K562 (cell line): ENCODE data around the gene CUTC. TPM values are rescaled to one million over a fixed set of nuclear protein-coding genes. Genes with fewer than 3 reads are reported as not detected.
A peak's percentile ranks its signal among the peaks of the same experiment; 100 is the strongest.

Experiments
- GTF2F1 ChIP-seq: IDR thresholded peaks from 2 replicates; pipeline ENCODE4 v1.6.1; 2011; ENCODE audit warnings: low read depth, low read length, improper control_type of control experiment
- HNRNPLL ChIP-seq: fragments of 200-400 bp; formaldehyde crosslinking; IDR thresholded peaks from 2 replicates; pipeline ENCODE4 v1.6.1; 2017; ENCODE audit warnings: low read length, low read depth, mild to moderate bottlenecking; ENCODE audit not compliant: poor library complexity, severe bottlenecking
- KLF6 ChIP-seq: fragments of 250-450 bp; sonication (Bioruptor Pico); IDR thresholded peaks from 2 replicates; pipeline ENCODE4 v1.4.0; 2020; ENCODE audit warnings: mild to moderate bottlenecking, moderate library complexity, borderline replicate concordance
- MEIS2 ChIP-seq: fragments of 450-650 bp; IDR thresholded peaks from 2 replicates; pipeline ENCODE4 v1.6.1; 2014; ENCODE audit warnings: mild to moderate bottlenecking; ENCODE audit not compliant: partially characterized antibody
- NFIC ChIP-seq: fragments of 450-650 bp; IDR thresholded peaks from 2 replicates; pipeline ENCODE4 v1.6.1; 2017; ENCODE audit warnings: mild to moderate bottlenecking, inconsistent platforms
- PHF21A ChIP-seq: fragments of 450-650 bp; IDR thresholded peaks from 2 replicates; pipeline ENCODE4 v1.6.1; 2017; ENCODE audit warnings: low read depth, borderline replicate concordance
- SRSF7 ChIP-seq: fragments of 200-400 bp; formaldehyde crosslinking; optimal IDR thresholded peaks from 2 replicates; pipeline ENCODE3; 2017; ENCODE audit warnings: mild to moderate bottlenecking, low read depth, low read length
- SUPT5H ChIP-seq: fragments of 450-650 bp; IDR thresholded peaks from 2 replicates; pipeline ENCODE4 v1.6.1; 2016
- TRIM24 ChIP-seq, 2 experiments: fragments of 450-650 bp; IDR thresholded peaks; 2 replicates each; pipeline ENCODE4 v1.6.1; 2016
- ZKSCAN8 ChIP-seq: fragments of 200-800 bp; sonication (Bioruptor generic); IDR thresholded peaks from 2 replicates; pipeline ENCODE4 v1.6.1; 2016; ENCODE audit warnings: missing genetic modification characterization, missing compliant biosample characterization
- ZNF224 ChIP-seq: sonication (generic); formaldehyde crosslinking; IDR thresholded peaks from 2 replicates; pipeline ENCODE4 v1.8.0; 2022; ENCODE audit warnings: mild to moderate bottlenecking, missing genetic modification reagents
- polyA plus RNA-seq, 8 experiments: library from polyadenylated mRNA; depleted of rRNA in 4 of 8; stranded (reverse) in 5 of 8; unstranded in 3 of 8; fragments of >200 nt; fragmentation: Nextera tagmentation in 2 of 8; fragmentation: Illumina TruSeq in 1 of 8; extraction: Ambion mirVana in 2 of 8; extraction: Trizol in 1 of 8; gene quantifications; 2 replicates each; pipeline versions ENCODE4 v1.2.1 to v1.2.3, GENCODE V29; 2011 to 2014; ENCODE audit warnings: inconsistent platforms in 1 of 8, missing spikeins in 1 of 8
- total RNA-seq, 7 experiments: library from RNA; depleted of rRNA in 6 of 7; stranded (reverse); fragments of >200 nt in 6 of 7; fragmentation: Illumina TruSeq in 2 of 7; extraction: Trizol in 2 of 7; gene quantifications; 2 replicates each; pipeline versions ENCODE4 v1.2.1 to v1.2.3, GENCODE V29; 2011 to 2021; ENCODE audit warnings: low replicate concordance in 1 of 7
- TF ChIP-seq, protein P1 (sequence below): sonication (generic); formaldehyde crosslinking; IDR thresholded peaks from 2 replicates; pipeline ENCODE4 v1.8.1; 2023; ENCODE audit warnings: mild to moderate bottlenecking, missing genetic modification reagents
- TF ChIP-seq, protein P2 (sequence below): fragments of 250-450 bp; sonication (Bioruptor Pico); IDR thresholded peaks from 2 replicates; pipeline ENCODE4 v1.8.0; 2022; ENCODE audit warnings: inconsistent platforms
- TF ChIP-seq, protein P3 (sequence below), 2 experiments: fragments of 450-650 bp; formaldehyde crosslinking in 1 of 2; IDR thresholded peaks; 2 replicates each; pipeline versions ENCODE4 v1.4.0 to v1.6.1; 2014 to 2020; ENCODE audit warnings: mild to moderate bottlenecking in 2 of 2, borderline replicate concordance in 1 of 2, low read depth in 1 of 2
- TF ChIP-seq, protein P4 (sequence below): sonication (generic); formaldehyde crosslinking; IDR thresholded peaks from 2 replicates; pipeline ENCODE4 v1.9.0; 2022; ENCODE audit warnings: mild to moderate bottlenecking, missing genetic modification reagents

CUTC gene
- total and polyA plus RNA-seq, 9 of the 15 experiments (the other 6 are each of a cell fraction or from before 2014, with no cell fraction given): 18.6 to 69.3 (median 32.3) TPM

DNA sequence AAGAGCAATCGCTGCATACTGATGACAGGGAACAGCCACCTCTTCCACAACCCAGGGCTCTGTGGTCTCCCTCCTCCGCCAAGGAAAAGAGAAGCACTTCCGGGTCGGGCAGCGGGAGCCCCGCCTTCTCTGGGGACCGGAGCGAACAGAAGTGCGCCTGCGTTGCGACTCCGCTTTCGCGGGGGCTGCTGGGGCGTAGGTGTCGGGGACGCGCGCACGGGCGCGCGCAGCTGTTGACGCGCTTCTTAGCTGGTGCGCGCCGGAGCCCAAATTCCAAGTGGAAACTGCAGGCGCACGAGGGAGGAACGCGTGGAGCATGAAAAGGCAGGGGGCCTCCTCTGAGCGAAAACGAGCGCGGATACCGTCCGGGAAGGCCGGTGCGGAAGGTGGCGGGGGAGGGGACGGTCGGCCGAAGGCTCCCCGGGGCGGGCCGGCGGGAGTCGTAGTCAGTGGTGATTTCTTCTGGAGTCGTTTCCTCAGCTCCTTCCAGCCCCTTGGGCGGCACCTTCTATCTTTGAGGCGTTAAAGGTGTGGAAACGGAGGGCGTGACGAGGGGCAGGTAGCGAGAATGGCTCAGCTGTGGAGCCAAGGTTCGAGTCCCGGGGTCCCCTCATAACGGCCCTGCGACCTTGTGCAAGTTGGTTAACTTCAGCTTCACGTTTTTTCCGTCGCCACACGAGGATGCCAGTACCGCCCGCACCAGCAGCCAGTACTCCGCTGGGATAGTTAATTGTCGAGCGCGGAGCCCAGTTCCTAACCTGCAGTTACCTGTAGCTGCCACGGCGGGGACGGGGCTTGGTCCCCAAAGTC is at the start of gene CUTC, which contains the start of gene COX15 (continued):
- TF ChIP-seq NFIC: no peak
- TF ChIP-seq, protein P1, sequence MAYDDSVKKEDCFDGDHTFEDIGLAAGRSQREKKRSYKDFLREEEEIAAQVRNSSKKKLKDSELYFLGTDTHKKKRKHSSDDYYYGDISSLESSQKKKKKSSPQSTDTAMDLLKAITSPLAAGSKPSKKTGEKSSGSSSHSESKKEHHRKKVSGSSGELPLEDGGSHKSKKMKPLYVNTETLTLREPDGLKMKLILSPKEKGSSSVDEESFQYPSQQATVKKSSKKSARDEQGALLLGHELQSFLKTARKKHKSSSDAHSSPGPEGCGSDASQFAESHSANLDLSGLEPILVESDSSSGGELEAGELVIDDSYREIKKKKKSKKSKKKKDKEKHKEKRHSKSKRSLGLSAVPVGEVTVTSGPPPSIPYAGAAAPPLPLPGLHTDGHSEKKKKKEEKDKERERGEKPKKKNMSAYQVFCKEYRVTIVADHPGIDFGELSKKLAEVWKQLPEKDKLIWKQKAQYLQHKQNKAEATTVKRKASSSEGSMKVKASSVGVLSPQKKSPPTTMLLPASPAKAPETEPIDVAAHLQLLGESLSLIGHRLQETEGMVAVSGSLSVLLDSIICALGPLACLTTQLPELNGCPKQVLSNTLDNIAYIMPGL (CRISPR knock-in tag): no peak
- no peak for TF ChIP-seq TRIM24 (IDR thresholded peaks at IDR 0.05)
- TF ChIP-seq PHF21A: no peak
- TF ChIP-seq MEIS2: peak; percentile 64
- no peak; the same call in 1 of the 2 replicates for TF ChIP-seq KLF6 (CRISPR knock-in tag)
- peak; percentile 34 for TF ChIP-seq HNRNPLL
- TF ChIP-seq, protein P2, sequence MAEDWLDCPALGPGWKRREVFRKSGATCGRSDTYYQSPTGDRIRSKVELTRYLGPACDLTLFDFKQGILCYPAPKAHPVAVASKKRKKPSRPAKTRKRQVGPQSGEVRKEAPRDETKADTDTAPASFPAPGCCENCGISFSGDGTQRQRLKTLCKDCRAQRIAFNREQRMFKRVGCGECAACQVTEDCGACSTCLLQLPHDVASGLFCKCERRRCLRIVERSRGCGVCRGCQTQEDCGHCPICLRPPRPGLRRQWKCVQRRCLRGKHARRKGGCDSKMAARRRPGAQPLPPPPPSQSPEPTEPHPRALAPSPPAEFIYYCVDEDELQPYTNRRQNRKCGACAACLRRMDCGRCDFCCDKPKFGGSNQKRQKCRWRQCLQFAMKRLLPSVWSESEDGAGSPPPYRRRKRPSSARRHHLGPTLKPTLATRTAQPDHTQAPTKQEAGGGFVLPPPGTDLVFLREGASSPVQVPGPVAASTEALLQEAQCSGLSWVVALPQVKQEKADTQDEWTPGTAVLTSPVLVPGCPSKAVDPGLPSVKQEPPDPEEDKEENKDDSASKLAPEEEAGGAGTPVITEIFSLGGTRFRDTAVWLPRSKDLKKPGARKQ (CRISPR knock-in tag): no peak
- TF ChIP-seq, protein P3, sequence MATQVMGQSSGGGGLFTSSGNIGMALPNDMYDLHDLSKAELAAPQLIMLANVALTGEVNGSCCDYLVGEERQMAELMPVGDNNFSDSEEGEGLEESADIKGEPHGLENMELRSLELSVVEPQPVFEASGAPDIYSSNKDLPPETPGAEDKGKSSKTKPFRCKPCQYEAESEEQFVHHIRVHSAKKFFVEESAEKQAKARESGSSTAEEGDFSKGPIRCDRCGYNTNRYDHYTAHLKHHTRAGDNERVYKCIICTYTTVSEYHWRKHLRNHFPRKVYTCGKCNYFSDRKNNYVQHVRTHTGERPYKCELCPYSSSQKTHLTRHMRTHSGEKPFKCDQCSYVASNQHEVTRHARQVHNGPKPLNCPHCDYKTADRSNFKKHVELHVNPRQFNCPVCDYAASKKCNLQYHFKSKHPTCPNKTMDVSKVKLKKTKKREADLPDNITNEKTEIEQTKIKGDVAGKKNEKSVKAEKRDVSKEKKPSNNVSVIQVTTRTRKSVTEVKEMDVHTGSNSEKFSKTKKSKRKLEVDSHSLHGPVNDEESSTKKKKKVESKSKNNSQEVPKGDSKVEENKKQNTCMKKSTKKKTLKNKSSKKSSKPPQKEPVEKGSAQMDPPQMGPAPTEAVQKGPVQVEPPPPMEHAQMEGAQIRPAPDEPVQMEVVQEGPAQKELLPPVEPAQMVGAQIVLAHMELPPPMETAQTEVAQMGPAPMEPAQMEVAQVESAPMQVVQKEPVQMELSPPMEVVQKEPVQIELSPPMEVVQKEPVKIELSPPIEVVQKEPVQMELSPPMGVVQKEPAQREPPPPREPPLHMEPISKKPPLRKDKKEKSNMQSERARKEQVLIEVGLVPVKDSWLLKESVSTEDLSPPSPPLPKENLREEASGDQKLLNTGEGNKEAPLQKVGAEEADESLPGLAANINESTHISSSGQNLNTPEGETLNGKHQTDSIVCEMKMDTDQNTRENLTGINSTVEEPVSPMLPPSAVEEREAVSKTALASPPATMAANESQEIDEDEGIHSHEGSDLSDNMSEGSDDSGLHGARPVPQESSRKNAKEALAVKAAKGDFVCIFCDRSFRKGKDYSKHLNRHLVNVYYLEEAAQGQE (IDR thresholded peaks at IDR 0.05; ENCODE audit: borderline replicate concordance): no peak; the same call in 1 of the 2 replicates
- TF ChIP-seq, protein P3 (CRISPR knock-in tag; IDR thresholded peaks at IDR 0.05; ENCODE audit: low read depth): no peak
- no peak for TF ChIP-seq ZNF224 (CRISPR knock-in tag)
- TF ChIP-seq SUPT5H: peak; percentile 89
- TF ChIP-seq GTF2F1: no peak
- no peak for TF ChIP-seq ZKSCAN8
- no peak for TF ChIP-seq SRSF7
- TF ChIP-seq, protein P4, sequence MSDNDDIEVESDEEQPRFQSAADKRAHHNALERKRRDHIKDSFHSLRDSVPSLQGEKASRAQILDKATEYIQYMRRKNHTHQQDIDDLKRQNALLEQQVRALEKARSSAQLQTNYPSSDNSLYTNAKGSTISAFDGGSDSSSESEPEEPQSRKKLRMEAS: peak; percentile 67
